GM12891 (cell line): Measurements from ENCODE around the gene DDX24.

Source experiments
- DNase-seq: peaks from one replicate; pipeline ENCODE4 v3.0.0; 2011; ENCODE audit warnings: low spot score; ENCODE audit not compliant: insufficient read length
- FAIRE-seq: peaks from 2 replicates; lab custom pipeline; 2011; peaks lifted over from hg19 to GRCh38; lab: Jason Lieb, UNC
- PAX5 ChIP-seq: IDR thresholded peaks from 2 replicates; pipeline ENCODE4 v1.6.1; 2011; ENCODE audit warnings: low read length, moderate library complexity, mild to moderate bottlenecking; ENCODE audit not compliant: insufficient read depth, severe bottlenecking
- POLR2A ChIP-seq: IDR thresholded peaks from 2 replicates; pipeline ENCODE4 v1.6.1; 2011; ENCODE audit warnings: low read depth, low read length, control low read depth
- POLR2AphosphoS5 ChIP-seq: IDR thresholded peaks from 2 replicates; pipeline ENCODE4 v1.6.1; 2011; ENCODE audit warnings: low read depth, low read length, control low read depth
- POU2F2 ChIP-seq: IDR thresholded peaks from 2 replicates; pipeline ENCODE4 v1.6.1; 2011; ENCODE audit warnings: low read depth, mild to moderate bottlenecking, control low read depth, low read length, moderate library complexity
- SPI1 ChIP-seq: IDR thresholded peaks from 2 replicates; pipeline ENCODE4 v1.6.1; 2011; ENCODE audit warnings: low read depth, low read length, control low read depth
- TAF1 ChIP-seq: IDR thresholded peaks from 2 replicates; pipeline ENCODE4 v1.6.1; 2011; ENCODE audit warnings: low read depth, low read length, control low read depth

Gene DDX24

DNA sequence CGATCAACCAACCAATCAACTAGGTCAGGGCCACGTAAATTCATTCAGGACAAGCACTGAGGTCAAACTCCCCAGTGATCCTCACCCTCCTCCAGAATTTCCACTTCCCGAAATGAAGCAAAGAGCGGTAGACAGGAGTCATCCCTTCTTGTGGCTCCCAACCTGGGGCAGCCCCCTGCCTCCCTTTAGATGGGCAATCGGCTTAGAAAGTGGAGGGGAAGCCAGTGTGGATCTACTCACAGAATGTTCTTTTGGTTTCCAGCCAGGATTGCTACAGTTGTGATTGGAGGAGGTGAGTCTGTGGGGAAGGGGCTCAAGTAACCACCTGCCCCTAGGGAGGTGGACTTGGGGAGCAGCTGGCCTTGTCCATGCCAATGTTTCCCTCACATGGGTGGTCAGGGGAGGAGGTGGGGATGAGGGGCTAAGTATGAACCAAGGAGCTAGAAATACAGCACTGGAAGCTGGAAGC lies 33.6 kb upstream of the DDX24 start:
- TF ChIP-seq POLR2AphosphoS5 (no peak), TAF1 (no peak), PAX5 (no peak), SPI1 (no peak), POU2F2 (no peak), POLR2A (no peak)
- FAIRE-seq = no peak

DNA sequence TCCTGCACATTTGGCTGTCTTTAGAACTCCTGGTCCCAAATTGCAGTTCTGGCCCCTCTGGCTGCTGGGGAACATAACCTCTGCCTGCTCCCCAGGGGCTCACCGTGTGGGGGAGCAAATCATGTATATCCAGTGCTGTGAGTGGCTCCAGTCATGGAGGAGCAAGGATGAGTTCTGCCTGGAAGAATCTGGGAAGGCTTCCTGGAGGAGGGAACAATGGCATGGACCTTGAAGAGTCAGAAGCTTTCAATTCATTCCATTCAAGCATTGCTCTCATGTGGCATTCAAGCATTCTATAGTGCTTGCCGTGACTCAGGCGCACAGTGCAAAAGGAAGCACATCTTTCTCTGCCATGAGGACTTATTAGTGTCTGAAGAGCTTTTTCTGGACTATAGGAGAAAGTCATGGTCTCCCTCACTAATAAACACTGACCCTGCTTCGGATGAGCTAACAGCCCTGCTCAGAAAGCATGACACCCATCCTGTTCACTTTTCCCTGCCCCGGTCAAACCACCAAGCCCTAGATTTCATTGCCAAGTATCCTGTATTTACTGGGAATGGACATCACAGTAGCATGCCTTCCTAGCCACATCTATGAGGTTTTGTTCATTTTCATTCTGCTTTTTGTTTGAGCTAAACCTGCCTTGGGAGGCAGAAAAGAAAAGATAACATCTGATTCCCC lies 33.0 kb upstream of the DDX24 start:
- DNase-seq (no peak), FAIRE-seq (no peak)
- TF ChIP-seq TAF1 (no peak), SPI1 (no peak), POLR2AphosphoS5 (no peak), PAX5 (no peak), POLR2A (no peak), POU2F2 (no peak)

More for the DNA sequence above, 33.6 kb upstream of the DDX24 start:
- no peak for DNase-seq

DNA sequence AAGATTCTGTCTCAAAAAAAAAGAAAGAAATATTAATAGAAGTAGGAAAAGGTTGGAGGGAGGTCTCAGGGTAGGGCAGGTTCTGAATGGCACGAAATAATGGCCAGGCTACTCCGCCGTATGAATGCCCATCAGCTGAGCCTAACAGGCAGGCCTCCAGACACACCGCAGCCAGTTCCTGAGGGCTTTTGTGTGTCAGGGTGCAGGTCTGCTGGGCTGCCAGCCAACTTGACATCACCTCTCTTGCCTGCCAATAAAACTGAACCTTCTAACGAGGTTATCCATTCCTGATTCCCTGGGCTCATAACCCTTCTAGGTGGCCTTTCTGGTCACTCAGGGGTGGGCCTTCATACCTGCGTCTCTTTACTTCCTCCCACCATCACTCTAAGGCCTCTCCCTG lies 32.5 kb upstream of the DDX24 start:
- FAIRE-seq = no peak
- DNase-seq = no peak
- no peak for TF ChIP-seq POLR2A
- TF ChIP-seq POU2F2 = no peak
- TF ChIP-seq POLR2AphosphoS5 = no peak
- TF ChIP-seq TAF1 = no peak
- no peak for TF ChIP-seq SPI1
- TF ChIP-seq PAX5 = no peak

DNA sequence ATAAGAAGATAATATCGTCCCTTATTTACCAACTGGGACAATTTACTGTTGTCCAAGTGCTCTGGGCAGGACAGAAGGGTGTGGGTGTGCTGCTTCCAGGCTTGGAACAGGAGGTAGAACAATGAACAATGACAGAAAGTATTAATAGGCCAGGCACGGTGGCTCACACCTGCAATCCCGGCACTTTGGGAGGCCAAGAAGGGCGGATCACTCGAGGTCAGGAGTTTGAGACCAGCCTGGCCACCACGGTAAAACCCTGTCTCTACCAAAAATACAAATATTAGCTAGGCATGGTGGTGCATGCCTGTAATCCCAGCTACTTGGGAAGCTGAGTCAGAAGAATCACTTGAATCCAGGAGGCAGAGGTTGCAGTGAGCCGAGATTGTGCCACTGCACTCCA lies 32.1 kb upstream of the DDX24 start:
- no peak for TF ChIP-seq PAX5
- no peak for FAIRE-seq

DNA sequence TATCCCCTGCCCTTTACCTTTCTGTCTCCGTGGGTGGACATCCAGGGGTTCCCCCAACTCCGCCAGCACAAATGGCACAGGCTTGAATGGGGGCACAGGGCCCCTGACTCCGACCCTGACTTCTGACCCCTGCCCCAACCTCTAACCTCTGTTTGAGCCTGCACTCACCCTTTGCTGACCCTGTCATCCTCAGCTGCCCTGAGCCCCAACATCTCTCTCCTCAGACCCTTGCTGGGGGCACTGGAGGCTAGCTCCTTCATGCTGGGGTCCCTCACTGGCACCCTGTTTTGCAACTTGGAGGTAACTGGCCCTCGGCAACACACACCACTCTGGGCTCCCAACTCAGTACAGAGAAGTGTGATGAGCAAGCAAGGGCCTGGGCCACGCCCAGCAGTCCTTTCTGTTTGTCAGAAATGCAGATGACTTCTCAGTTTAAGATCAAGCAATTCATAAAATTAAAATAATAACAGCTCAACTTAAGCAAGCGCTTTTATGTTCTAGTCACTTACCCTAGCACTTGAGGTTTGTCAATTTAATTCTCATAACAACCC lies 31.6 kb upstream of the DDX24 start:
- DNase-seq = no peak
- TF ChIP-seq POU2F2 (no peak), TAF1 (no peak), POLR2A (no peak)
- FAIRE-seq = no peak

More for the DNA sequence above, 32.1 kb upstream of the DDX24 start:
- DNase-seq = no peak

DNA sequence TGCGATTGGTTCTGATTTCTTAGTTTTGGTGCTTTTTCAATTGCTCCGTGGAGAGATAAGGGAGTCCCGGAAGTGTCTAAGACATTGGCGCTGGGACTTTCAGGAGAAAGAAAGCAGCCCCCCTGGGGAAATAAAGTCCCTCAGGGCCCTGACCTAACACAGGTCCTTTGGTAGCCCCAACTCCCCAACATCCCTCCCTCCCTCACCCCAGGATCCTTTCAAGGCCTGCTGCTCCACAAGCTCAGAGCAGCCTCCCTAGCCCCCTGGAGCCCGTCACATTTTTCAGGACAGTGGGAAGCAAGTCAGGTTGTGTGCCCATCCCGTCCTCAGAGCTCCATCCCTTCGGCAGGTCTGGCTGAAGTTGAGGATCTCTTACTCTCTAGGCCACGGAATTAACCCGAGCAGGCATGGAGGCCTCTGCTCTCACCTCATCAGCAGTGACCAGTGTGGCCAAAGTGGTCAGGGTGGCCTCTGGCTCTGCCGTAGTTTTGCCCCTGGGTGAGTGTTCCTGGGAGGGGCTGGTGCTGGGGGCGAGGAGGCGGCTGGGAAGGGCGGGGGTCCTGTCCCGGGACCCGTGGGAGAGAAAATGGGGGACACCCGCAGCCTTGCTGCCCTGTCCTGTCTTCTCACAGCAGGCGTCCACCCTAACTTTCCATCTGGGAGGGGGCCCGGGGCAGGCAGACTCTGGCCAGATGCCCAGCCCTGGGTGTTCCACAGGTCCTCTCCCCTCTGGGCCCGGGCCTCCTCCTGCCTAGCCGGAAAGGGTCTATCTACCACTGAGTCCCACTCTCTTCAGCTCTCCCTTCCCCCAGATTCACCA lies 30.5 kb upstream of the DDX24 start:
- TF ChIP-seq POLR2A (no peak), SPI1 (no peak), POU2F2 (no peak), POLR2AphosphoS5 (no peak), PAX5 (no peak), TAF1 (no peak)
- no peak for FAIRE-seq
- DNase-seq = no peak

DNA sequence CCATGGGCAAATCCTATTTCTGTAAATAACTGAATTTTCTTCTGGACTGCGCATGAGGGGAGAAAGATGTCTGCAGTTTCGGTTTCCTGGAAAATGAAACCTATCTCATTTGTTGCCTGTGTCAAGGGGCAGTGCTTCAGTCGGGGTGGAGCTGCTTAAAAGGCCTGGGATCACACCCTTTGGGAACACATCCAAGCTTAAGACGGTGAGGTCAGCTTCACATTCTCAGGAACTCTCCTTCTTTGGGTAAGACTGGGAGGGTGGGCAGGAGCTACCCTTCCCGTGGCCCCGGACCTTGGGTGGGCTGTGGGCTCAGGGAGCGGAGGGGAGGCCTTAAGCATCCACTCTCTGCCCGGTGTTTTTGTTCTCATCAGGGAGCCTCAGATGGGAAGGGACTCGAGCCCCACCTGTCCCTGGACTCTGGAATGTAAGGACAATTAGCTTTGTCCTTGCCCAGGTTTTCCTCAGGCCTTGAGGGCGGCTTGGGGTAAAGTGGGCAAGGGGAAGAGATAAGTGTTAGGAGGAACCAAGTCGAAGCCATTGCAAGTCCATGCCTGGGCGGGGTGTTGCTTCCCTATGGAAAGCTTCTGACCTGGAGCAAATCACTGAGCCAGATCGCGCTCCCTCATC lies 29.7 kb upstream of the DDX24 start, which contains the start of gene IFI27:
Gene IFI27, plus strand, starts transcription at position 185 of the 630 bp plus-strand sequence.
- TF ChIP-seq TAF1 (no peak), SPI1 (no peak), POU2F2 (no peak)
- DNase-seq (no peak), FAIRE-seq (no peak)

DNA sequence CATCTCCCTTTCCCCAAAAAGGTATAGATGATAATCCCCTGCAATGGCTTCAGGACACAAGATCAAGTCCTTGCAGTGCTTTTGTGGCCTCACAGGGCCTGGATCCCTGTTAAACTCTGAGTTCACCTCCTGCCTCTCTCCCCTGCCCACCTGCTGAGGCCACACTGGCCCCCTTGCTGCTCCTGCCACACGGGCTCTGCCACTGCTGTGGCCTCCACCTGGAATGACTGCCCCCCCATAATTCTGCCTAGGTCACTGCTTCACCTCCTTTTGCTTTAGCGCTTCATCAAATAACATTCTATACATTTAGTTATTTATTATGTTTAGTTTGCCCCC lies 28.9 kb upstream of the DDX24 start:
- no peak for TF ChIP-seq TAF1
- TF ChIP-seq PAX5 = no peak
- TF ChIP-seq POLR2AphosphoS5 = no peak
- TF ChIP-seq SPI1 = no peak
- TF ChIP-seq POU2F2 = no peak
- no peak for TF ChIP-seq POLR2A
- no peak for FAIRE-seq
- DNase-seq = no peak

DNA sequence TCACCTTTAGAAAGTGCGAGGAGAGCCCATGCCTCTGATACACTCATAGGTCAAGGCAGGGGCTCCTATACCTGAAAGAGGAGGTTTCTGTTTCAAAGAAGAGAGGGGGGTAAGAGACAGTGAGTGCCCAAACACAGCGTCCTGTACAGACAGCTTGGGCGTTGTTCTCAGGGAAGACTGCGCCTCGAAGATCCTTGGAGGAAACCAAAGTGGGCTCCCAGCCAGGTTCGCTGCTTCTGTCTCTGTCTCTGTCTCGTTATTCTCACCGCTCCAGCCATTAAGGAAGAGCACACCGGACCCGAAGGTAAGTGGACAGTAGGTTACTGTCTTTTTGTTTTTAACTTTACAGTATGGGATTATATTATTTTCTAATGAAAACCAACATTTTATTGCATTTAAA lies 23.7 kb upstream of the DDX24 start:
- no peak for DNase-seq
- FAIRE-seq = no peak
- no peak for TF ChIP-seq TAF1
- TF ChIP-seq PAX5 = no peak
- TF ChIP-seq SPI1 = no peak
